Measurements from ENCODE around the gene HOXB2. TPM values are rescaled to one million over a fixed set of nuclear protein-coding genes. Genes with fewer than 3 reads are reported as not detected.
A peak's percentile ranks its signal among the peaks of the same experiment; 100 is the strongest.

The HOXB2 gene
- total and polyA plus RNA-seq, 2 experiments from 2014 or later, result not detected

GRCh38 chr17:48593126-48593829 lies 48.4 kb upstream of the HOXB2 start, which contains the start of gene HOXB5 (continued):
- peak; percentile 69 for TF ChIP-seq EZH2phosphoT487 (IDR thresholded peaks at IDR 0.05; ENCODE audit: unreplicated experiment)
- TF ChIP-seq CTCF (conservative IDR thresholded peaks at IDR 0.05; ENCODE audit: low read depth in 2 of 2), result no peak
- no peak for TF ChIP-seq ZNF114 (CRISPR knock-in tag; IDR thresholded peaks at IDR 0.05)
- TF ChIP-seq POLR2AphosphoS5 (IDR thresholded peaks at IDR 0.05; ENCODE audit: low read depth), result no peak
- TF ChIP-seq ETS1 (IDR thresholded peaks at IDR 0.05), result no peak

- Histone ChIP-seq H3F3A (replicated peaks; ENCODE audit: low read depth) (peaks cover 53% of the 10 kb centered on the region), H3K9me2 (ENCODE audit: insufficient read depth) (no peaks in the 10 kb centered on the region), H3K4me2 (no peak overlapping the region), H3K79me2 (replicated peaks; ENCODE audit: insufficient read depth) (no peaks in the 10 kb centered on the region), H3K4me3 (no peak overlapping the region), H3K27ac (ENCODE audit: low read depth) (no peak overlapping the region), H3K36me3 (ENCODE audit: insufficient read depth) (no peaks in the 10 kb centered on the region), H2AFZ (no peak overlapping the region), H4K20me1 (replicated peaks; ENCODE audit: insufficient read depth) (peaks cover 44% of the 10 kb centered on the region), H3K27me3 (ENCODE audit: insufficient read depth) (peaks cover 100% of the 10 kb centered on the region), H3K4me1 (ENCODE audit: insufficient read depth) (peaks cover 61% of the 10 kb centered on the region)
- no peak for DNase-seq (ENCODE audit: low spot score)
- Mint-ChIP-seq H3K36me3 (ENCODE audit: low read depth) (no peaks in the 10 kb centered on the region), H3K9me3 (no peaks in the 10 kb centered on the region; the same call in 2 of the 3 replicates), H3K4me1 (peaks cover 42% of the 10 kb centered on the region), H3K27me3 (ENCODE audit: insufficient read depth, low read depth, poor library complexity) (peaks cover 100% of the 10 kb centered on the region), H3K27ac (no peak overlapping the region), H3K4me3 (0 out of 3 replicates have a peak overlapping the region, but pooled peaks have one; percentile 23)
- ATAC-seq, result peak; percentile 3; the same call in 1 of the 3 replicates
- TF ChIP-seq ETS1 (IDR thresholded peaks at IDR 0.05), result no peak
- TF ChIP-seq EZH2 (IDR thresholded peaks at IDR 0.05; ENCODE audit: low read depth, unreplicated experiment), result peak; percentile 93
- peak; percentile 20 for TF ChIP-seq EZH2phosphoT487 (IDR thresholded peaks at IDR 0.05; ENCODE audit: unreplicated experiment)
Measured at GRCh38 chr17:48592577-48592976, 47.7 kb upstream of the HOXB2 start.

GRCh38 chr17:48592057-48592514 lies 47.2 kb upstream of the HOXB2 start:
- peaks cover 100% of the 10 kb centered on the region for H3K27me3 Mint-ChIP-seq (ENCODE audit: insufficient read depth, low read depth, poor library complexity)
- peaks cover 46% of the 10 kb centered on the region for H3K4me1 Mint-ChIP-seq
- Histone ChIP-seq H3F3A (replicated peaks; ENCODE audit: low read depth) (peaks cover 58% of the 10 kb centered on the region), H3K27ac (ENCODE audit: low read depth) (no peak overlapping the region), H3K79me2 (replicated peaks; ENCODE audit: insufficient read depth) (no peaks in the 10 kb centered on the region), H3K9me2 (ENCODE audit: insufficient read depth) (no peaks in the 10 kb centered on the region), H4K20me1 (replicated peaks; ENCODE audit: insufficient read depth) (peaks cover 44% of the 10 kb centered on the region), H3K27me3 (ENCODE audit: insufficient read depth) (peaks cover 100% of the 10 kb centered on the region), H3K4me1 (ENCODE audit: insufficient read depth) (peaks cover 65% of the 10 kb centered on the region), H3K4me3 (no peak overlapping the region), H2AFZ (no peak overlapping the region), H3K4me2 (no peak overlapping the region), H3K36me3 (ENCODE audit: insufficient read depth) (no peaks in the 10 kb centered on the region)
- no peak for DNase-seq (ENCODE audit: low spot score)
- ATAC-seq, result no peak
- TF ChIP-seq CREB1 (CRISPR knock-in tag; IDR thresholded peaks at IDR 0.05; ENCODE audit: low read depth) (no peak), EZH2 (IDR thresholded peaks at IDR 0.05; ENCODE audit: low read depth, unreplicated experiment) (peak; percentile 80), JUNB (IDR thresholded peaks at IDR 0.05; ENCODE audit: unreplicated experiment) (no peak), NANOG (IDR thresholded peaks at IDR 0.05; ENCODE audit: borderline replicate concordance) (no peak), REST (IDR thresholded peaks at IDR 0.05; ENCODE audit: unreplicated experiment) (no peak), CTCF (conservative IDR thresholded peaks at IDR 0.05; ENCODE audit: low read depth in 2 of 2) (no peak), STAT1 (IDR thresholded peaks at IDR 0.05; ENCODE audit: unreplicated experiment) (no peak)
- no peak overlapping the region for H3K4me3 Mint-ChIP-seq
- no peaks in the 10 kb centered on the region; the same call in 2 of the 3 replicates for H3K9me3 Mint-ChIP-seq
- no peak overlapping the region for H3K27ac Mint-ChIP-seq
- no peaks in the 10 kb centered on the region for H3K36me3 Mint-ChIP-seq (ENCODE audit: low read depth)

All from GM23338 (cell line).